ENCODE data around the gene AP1G2. TPM values are rescaled to one million over a fixed set of nuclear protein-coding genes. Genes with fewer than 3 reads are reported as not detected.
"Not testable (repeated sequence)": the region's sequence is repeated elsewhere in the genome, so short reads cannot be mapped to it uniquely, and the experiment has no call there.

Gene AP1G2
- total and polyA plus RNA-seq, 4 experiments from 2014 or later = 65.7 to 498 (median 300) TPM

GRCh38 chr14:23539248-23540140, 28.1 kb downstream of the AP1G2 start:
- ChIA-PET POLR2A (ENCODE audit: partially characterized antibody) (no interaction called here), CTCF (ENCODE audit: partially characterized antibody) (interaction anchor here (0.6 to 9.3 kb wide), 9 partner anchors 10 to 275 kb away, joined by 3 to 83 read pairs (median 4); partner anchors contain the start of gene THTPA)
- peaks cover 0 to 3% of the 10 kb centered on the region in 2 donors for H3K27me3 Mint-ChIP-seq
- Histone ChIP-seq H3K4me1 (ENCODE audit: insufficient read depth, low read length) (no peaks in the 10 kb centered on the region), H3K27me3 (ENCODE audit: insufficient read depth, low read length) (no peaks in the 10 kb centered on the region), H3K9me3 (ENCODE audit: control insufficient read depth in 1 of 2, low read length in 2 of 2) (no peaks in the 10 kb centered on the region), H3K36me3 (ENCODE audit: insufficient read depth, low read length) (no peaks in the 10 kb centered on the region), H3K4me3 (ENCODE audit: low read length in 2 of 2) (no peak overlapping the region), H3K27ac (ENCODE audit: low read depth, low read length) (no peak overlapping the region)
- H3K9me3 Mint-ChIP-seq = no peaks in the 10 kb centered on the region
- H3K4me1 Mint-ChIP-seq = peaks cover 0 to 6% (median under 1%) of the 10 kb centered on the region in 4 donors
- DNase-seq = peak in 4 of 5 donors; percentile 37 to 45 (median 38)
- intact Hi-C loops (cut with micrococcal nuclease) = loop anchor here (1.0 kb wide), 1 partner anchor 61 kb away; no protein-coding TSS in a partner anchor
- no peak overlapping the region for H3K4me3 Mint-ChIP-seq
- H3K36me3 Mint-ChIP-seq = no peaks in the 10 kb centered on the region
- peak overlapping the region in 4 of 7 donors; percentile 19 to 74 (median 41) for H3K27ac Mint-ChIP-seq

GRCh38 chr14:23538785-23539184, 28.8 kb downstream of the AP1G2 start:
- Histone ChIP-seq H3K4me3 (ENCODE audit: low read length in 2 of 2) (no peak overlapping the region), H3K36me3 (ENCODE audit: insufficient read depth, low read length) (no peaks in the 10 kb centered on the region), H3K27me3 (ENCODE audit: insufficient read depth, low read length) (no peaks in the 10 kb centered on the region), H3K4me1 (ENCODE audit: insufficient read depth, low read length) (no peaks in the 10 kb centered on the region), H3K9me3 (ENCODE audit: control insufficient read depth in 1 of 2, low read length in 2 of 2) (no peaks in the 10 kb centered on the region), H3K27ac (ENCODE audit: low read depth, low read length) (no peak overlapping the region)
- intact Hi-C loops (cut with micrococcal nuclease) = loop anchor here (1.0 kb wide), 1 partner anchor 60 kb away; no protein-coding TSS in a partner anchor
- ChIA-PET CTCF (ENCODE audit: partially characterized antibody) (interaction anchor here (0.7 to 9.3 kb wide), 7 partner anchors 11 to 94 kb away, joined by 3 to 83 read pairs (median 4); no protein-coding TSS in a partner anchor), POLR2A (ENCODE audit: partially characterized antibody) (no interaction called here)
- DNase-seq = no peak
- peaks cover 0 to 6% (median under 1%) of the 10 kb centered on the region in 4 donors for H3K4me1 Mint-ChIP-seq
- peaks cover 0 to 3% of the 10 kb centered on the region in 2 donors for H3K27me3 Mint-ChIP-seq
- no peaks in the 10 kb centered on the region for H3K9me3 Mint-ChIP-seq
- H3K4me3 Mint-ChIP-seq = no peak overlapping the region
- no peak overlapping the region for H3K27ac Mint-ChIP-seq
- no peaks in the 10 kb centered on the region for H3K36me3 Mint-ChIP-seq

GRCh38 chr14:23538050-23538718, 29.4 kb downstream of the AP1G2 start:
- Histone ChIP-seq H3K27me3 (ENCODE audit: insufficient read depth, low read length) (no peaks in the 10 kb centered on the region), H3K4me3 (ENCODE audit: low read length in 2 of 2) (no peak overlapping the region), H3K27ac (ENCODE audit: low read depth, low read length) (no peak overlapping the region), H3K36me3 (ENCODE audit: insufficient read depth, low read length) (no peaks in the 10 kb centered on the region), H3K4me1 (ENCODE audit: insufficient read depth, low read length) (no peaks in the 10 kb centered on the region), H3K9me3 (ENCODE audit: control insufficient read depth in 1 of 2, low read length in 2 of 2) (no peaks in the 10 kb centered on the region)
- POLR2A ChIA-PET (ENCODE audit: partially characterized antibody) = no interaction called here
- Mint-ChIP-seq H3K36me3 (no peaks in the 10 kb centered on the region), H3K4me3 (no peak overlapping the region), H3K27me3 (peaks cover 0 to 3% of the 10 kb centered on the region in 2 donors), H3K27ac (peak overlapping the region in 1 of 7 donors; percentile 62), H3K4me1 (peaks cover 0 to 6% (median under 1%) of the 10 kb centered on the region in 4 donors), H3K9me3 (no peaks in the 10 kb centered on the region)
- DNase-seq = no peak
- CTCF ChIA-PET (ENCODE audit: partially characterized antibody) = interaction anchor here (0.7 to 9.3 kb wide), 8 partner anchors 16 to 94 kb away, joined by 3 to 83 read pairs (median 4); no protein-coding TSS in a partner anchor
- intact Hi-C loops (cut with micrococcal nuclease) = no loop called here

GRCh38 chr14:23537351-23538049, 30.1 kb downstream of the AP1G2 start:
- no peaks in the 10 kb centered on the region for H3K9me3 ChIP-seq (ENCODE audit: control insufficient read depth in 1 of 2, low read length in 2 of 2)
- ChIA-PET CTCF (ENCODE audit: partially characterized antibody) (interaction anchor here (0.7 to 9.3 kb wide), 6 partner anchors 16 to 63 kb away, joined by 3 to 83 read pairs (median 4); no protein-coding TSS in a partner anchor), POLR2A (ENCODE audit: partially characterized antibody) (no interaction called here)
- no peaks in the 10 kb centered on the region for H3K36me3 Mint-ChIP-seq
- H3K27me3 Mint-ChIP-seq = peaks cover 0 to 3% of the 10 kb centered on the region in 2 donors
- H3K4me3 Mint-ChIP-seq = no peak overlapping the region
- H3K4me3 ChIP-seq (ENCODE audit: low read length in 2 of 2) = no peak overlapping the region
- H3K27ac Mint-ChIP-seq = peak overlapping the region in 1 of 7 donors; percentile 62
- H3K27me3 ChIP-seq (ENCODE audit: insufficient read depth, low read length) = no peaks in the 10 kb centered on the region
- no peaks in the 10 kb centered on the region for H3K36me3 ChIP-seq (ENCODE audit: insufficient read depth, low read length)
- H3K4me1 ChIP-seq (ENCODE audit: insufficient read depth, low read length) = no peaks in the 10 kb centered on the region
- H3K9me3 Mint-ChIP-seq = no peaks in the 10 kb centered on the region
- no peak overlapping the region for H3K27ac ChIP-seq (ENCODE audit: low read depth, low read length)
- intact Hi-C loops (cut with micrococcal nuclease) = no loop called here
- DNase-seq = no peak
- peaks cover 0 to 6% (median under 1%) of the 10 kb centered on the region in 4 donors for H3K4me1 Mint-ChIP-seq

- H3K36me3 Mint-ChIP-seq; H3K4me1 ChIP-seq (ENCODE audit: insufficient read depth, low read length); H3K27ac Mint-ChIP-seq; H3K9me3 Mint-ChIP-seq; H3K4me3 Mint-ChIP-seq; H3K27me3 Mint-ChIP-seq; H3K27me3 ChIP-seq (ENCODE audit: insufficient read depth, low read length); H3K27ac ChIP-seq (ENCODE audit: low read depth, low read length); H3K4me3 ChIP-seq (ENCODE audit: low read length in 2 of 2); H3K36me3 ChIP-seq (ENCODE audit: insufficient read depth, low read length); intact Hi-C loops (cut with micrococcal nuclease); POLR2A ChIA-PET (ENCODE audit: partially characterized antibody); H3K9me3 ChIP-seq (ENCODE audit: control insufficient read depth in 1 of 2, low read length in 2 of 2); DNase-seq; H3K4me1 Mint-ChIP-seq: not testable (repeated sequence)
- CTCF ChIA-PET (ENCODE audit: partially characterized antibody) = interaction anchor here (1.1 to 9.3 kb wide), 4 partner anchors 23 to 62 kb away, joined by 4 to 83 read pairs (median 8); no protein-coding TSS in a partner anchor
These were observed 30.7 kb downstream of the AP1G2 start for GRCh38 chr14:23536906-23537305.

- ChIA-PET POLR2A (ENCODE audit: partially characterized antibody) (no interaction called here), CTCF (ENCODE audit: partially characterized antibody) (interaction anchor here (0.6 to 9.3 kb wide), 5 partner anchors 24 to 738 kb away, joined by 4 to 83 read pairs (median 5); no protein-coding TSS in a partner anchor)
- no peak overlapping the region for H3K27ac Mint-ChIP-seq
- Histone ChIP-seq H3K27me3 (ENCODE audit: insufficient read depth, low read length) (no peaks in the 10 kb centered on the region), H3K36me3 (ENCODE audit: insufficient read depth, low read length) (no peaks in the 10 kb centered on the region), H3K4me3 (ENCODE audit: low read length in 2 of 2) (no peak overlapping the region), H3K27ac (ENCODE audit: low read depth, low read length) (no peak overlapping the region), H3K4me1 (ENCODE audit: insufficient read depth, low read length) (no peaks in the 10 kb centered on the region), H3K9me3 (ENCODE audit: control insufficient read depth in 1 of 2, low read length in 2 of 2) (no peaks in the 10 kb centered on the region)
- intact Hi-C loops (cut with micrococcal nuclease) = no loop called here
- H3K27me3 Mint-ChIP-seq = peaks cover 0 to 3% of the 10 kb centered on the region in 2 donors
- no peaks in the 10 kb centered on the region for H3K9me3 Mint-ChIP-seq
- DNase-seq = no peak
- H3K36me3 Mint-ChIP-seq = no peaks in the 10 kb centered on the region
- H3K4me1 Mint-ChIP-seq = peaks cover 0 to 6% (median under 1%) of the 10 kb centered on the region in 4 donors
- H3K4me3 Mint-ChIP-seq = no peak overlapping the region
These were observed 31.1 kb downstream of the AP1G2 start for GRCh38 chr14:23536494-23536893.
